Hematopoietic multipotent progenitor cell treated with erythropoietin and hydrocortisone succinate and interleukin-3 and kit ligand, for 4 days (in vitro differentiated cells): ENCODE results near the gene ESR1.
"Not testable (repeated sequence)": the region's sequence is repeated elsewhere in the genome, so short reads cannot be mapped to it uniquely, and the experiment has no call there.

Experiments
- DNase-seq: peaks from one replicate; pipeline ENCODE4 v3.0.0-alpha.2; 2015

The ESR1 gene

DNA sequence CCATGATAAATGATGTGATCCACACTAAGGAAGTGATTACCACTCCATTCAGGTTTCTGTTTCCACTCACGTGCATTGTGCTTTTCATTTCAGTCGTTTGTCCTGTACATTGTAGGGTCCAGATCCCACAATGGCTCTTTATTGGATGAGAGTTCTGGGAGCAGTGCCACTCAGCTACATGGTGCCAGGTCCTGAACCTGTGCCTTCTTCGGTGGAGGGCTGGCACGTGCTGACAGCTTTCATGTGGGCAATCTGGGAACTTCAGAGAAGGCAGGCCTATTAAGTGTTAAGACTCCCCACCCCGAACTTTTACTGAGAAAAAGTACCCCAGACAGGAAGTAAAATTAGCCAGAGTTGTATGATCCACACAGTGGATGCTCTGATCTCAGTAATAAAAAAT lies 255.0 kb downstream of the ESR1 start:
- no peak for DNase-seq

DNA sequence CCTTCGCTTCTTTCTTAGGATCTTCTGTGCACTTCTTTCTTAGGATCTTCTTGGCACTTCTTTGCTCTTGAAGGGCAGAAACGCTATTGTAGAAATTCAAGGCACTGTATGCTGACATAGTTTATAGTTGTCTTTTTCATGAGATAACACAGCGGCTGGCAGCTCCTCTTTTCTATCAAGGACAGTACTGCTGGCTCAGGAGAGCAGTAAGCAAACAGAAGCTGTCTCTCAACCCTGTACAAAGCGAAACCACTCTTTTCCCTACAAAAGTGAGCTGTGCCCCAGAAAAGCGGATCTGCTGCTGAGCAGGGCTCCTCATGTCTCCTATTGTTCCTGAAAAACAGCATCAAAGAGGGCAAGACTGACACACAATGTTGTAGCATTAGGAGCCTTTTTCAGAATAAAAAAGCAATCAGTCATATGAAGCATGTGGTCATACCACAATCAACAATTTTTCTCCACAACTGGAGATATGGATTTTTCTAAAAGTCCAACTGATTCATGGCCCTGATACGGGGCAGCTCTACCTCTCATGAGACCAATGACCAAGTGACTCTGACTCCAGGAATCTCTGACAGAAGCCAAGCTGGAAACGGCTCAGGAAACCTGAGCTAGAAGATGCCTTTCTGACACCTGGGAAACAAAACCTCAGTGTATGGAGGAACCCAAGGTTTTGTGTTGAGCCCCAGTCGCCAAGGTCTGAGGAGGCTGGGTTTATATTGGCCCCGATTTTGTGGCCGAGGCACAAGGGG lies 255.9 kb downstream of the ESR1 start:
- DNase-seq: no peak

DNA sequence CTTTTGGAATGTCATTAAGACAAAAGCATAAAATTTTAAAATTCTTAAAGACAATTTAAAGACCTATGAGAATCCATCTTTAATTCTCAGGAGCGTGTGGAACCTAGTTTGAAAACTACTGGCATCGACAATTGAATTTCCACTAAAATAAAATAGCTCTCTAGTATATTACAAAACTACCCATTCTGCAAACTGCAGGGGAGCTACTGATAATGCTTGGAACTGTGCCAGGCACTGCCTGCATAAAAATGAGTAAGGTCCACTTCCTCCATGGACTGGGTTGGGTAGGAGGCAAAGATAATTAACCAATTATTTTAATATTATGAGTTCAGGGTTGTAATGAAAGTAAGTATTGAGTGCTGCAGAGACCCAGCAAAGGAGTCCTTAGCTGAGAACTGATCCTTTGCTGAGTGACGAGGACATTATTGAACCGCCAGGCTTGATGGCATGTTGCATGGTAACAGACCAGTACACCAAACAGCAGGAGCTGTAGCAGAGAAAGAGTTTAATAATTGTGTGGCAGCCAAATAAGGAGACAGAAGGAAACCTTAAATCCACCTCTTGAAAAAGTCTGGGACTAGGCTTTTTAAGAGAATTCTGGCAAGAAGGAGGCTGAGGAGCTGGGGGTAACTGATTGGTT lies 261.3 kb downstream of the ESR1 start:
- DNase-seq: peak; percentile 63

DNA sequence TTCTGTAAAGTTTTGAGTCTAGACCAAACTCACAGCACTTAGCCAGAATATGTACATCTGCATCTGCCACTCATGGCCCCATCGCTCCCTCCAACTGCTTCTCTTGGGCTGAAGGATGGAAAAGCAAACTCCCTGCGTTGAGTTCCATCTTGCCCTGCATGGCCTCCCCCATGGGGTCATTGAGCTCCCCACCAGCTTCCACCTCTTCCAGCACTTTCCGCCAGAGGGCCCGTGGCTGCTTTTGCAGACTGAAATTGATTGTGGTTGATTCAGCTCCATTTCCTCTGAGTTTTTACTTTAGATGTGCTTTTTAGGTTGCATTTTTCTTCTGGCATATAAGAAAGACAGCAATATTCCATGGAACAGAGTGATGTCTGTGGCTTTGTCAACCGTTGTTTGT lies 263.1 kb downstream of the ESR1 start:
- DNase-seq: no peak

DNA sequence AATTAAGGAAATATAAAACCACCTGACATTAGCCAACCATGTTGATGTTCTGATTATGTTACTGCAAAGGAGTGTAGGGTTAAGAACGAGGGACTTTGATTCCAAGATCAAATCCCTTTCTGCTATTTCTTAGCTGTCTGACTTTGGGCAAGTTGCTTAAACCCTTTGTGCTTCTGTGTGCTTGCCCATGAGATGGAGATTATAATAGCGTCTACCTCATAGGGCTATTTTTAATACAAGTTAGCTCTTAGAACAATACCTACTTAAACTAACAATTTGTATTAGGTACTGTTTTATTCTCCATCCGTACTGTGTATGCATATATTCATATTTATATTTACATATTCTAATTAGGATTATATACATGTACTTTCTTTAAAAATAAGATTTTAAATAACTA lies 263.8 kb downstream of the ESR1 start:
- no peak for DNase-seq

DNA sequence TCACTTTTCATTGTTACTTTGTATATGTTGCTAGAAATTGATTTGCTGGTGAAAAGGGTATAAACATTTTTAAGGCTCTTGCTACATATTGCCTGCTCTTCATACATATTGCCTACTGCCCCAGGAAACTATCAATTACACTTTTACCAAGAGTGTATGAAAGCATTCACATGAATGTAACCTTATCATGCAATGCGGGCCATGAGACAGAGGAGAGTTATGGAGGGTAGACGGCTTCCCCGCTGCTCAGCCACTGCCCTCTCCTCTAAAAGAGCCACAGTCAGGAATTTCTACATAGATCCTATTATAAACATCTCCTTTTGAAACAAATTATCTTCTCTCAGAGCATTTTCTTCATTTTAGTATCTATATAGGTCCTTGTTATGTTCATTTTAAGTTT lies 264.4 kb downstream of the ESR1 start:
- DNase-seq: no peak

DNA sequence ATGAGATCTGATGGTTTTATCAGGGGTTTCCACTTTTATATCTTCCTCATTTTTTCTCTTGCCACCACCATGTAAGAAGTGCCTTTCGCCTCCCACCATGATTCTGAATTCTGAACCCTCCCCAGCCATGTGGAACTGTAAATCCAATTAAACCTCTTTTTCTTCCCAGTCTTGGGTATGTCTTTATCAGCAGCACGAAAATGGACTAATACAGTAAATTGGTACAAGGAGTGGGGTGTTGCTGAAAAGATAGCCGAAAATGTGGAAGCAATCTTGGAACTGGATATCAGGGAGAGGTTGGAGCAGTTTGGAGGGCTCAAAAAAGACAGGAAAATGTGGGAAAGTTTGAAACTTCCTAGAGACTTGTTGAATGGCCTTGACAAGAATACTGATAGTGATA lies 268.8 kb downstream of the ESR1 start:
- not testable (repeated sequence) for DNase-seq

DNA sequence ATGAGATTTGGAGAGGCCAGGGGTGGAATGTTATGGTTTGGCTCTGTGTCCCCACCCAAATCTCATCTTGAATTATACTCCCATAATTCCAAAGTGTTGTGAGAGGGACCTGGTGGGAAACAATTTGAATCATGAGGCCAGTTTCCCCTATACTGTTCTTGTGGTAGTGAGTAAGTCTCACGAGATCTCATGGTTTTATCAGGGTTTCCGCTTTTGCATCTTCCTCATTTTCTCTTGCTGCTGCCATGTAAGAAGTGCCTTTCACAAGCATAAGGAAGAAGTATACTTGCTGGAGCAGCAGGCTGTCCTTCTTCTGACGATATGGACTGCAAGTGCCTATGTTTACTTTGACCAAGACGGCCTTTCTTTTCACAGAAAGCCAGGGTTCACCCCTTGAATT lies 270.5 kb downstream of the ESR1 start:
- DNase-seq: no peak

DNA sequence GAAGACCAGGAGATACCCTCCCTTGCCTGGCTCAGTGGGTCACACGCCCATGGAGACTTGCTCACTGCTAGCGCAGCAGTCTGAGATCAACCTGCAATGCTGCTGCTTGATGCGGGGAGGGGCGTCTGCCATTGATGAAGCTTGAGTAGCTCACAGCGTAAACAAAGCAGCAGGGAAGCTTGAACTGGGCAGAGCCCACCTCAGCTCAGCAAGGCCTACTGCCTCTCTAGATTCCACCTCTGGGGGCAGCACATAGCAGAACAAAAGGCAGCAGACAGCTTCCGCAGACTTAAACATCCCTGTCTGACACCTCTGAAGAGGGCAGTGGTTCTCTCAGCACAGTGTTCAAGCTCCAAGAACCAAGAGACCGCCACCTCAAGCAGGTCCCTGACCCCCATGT lies 271.3 kb downstream of the ESR1 start:
- DNase-seq: no peak

DNA sequence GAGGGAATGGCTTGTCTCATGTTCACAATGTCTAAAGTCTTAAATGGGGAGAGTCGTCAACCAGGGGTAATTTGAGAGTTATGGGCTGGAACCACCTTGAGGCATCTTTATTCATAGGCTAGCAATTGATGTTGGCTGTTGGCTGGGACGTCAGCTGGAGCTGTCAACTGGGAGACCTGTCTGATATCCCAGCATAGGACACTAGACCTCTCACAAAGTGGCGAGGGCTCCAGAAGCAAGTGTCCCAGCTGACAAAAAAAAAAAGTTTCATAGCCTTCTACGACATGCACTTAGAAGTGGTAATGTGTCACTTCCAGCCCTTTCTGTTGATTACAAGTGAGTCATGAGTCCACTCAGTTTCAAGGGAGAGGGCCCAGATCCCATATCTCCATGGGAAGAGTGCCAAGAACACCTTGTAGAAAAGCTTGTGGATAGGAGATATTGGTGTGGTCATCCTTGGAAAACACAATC lies 278.0 kb downstream of the ESR1 start:
- no peak for DNase-seq

DNA sequence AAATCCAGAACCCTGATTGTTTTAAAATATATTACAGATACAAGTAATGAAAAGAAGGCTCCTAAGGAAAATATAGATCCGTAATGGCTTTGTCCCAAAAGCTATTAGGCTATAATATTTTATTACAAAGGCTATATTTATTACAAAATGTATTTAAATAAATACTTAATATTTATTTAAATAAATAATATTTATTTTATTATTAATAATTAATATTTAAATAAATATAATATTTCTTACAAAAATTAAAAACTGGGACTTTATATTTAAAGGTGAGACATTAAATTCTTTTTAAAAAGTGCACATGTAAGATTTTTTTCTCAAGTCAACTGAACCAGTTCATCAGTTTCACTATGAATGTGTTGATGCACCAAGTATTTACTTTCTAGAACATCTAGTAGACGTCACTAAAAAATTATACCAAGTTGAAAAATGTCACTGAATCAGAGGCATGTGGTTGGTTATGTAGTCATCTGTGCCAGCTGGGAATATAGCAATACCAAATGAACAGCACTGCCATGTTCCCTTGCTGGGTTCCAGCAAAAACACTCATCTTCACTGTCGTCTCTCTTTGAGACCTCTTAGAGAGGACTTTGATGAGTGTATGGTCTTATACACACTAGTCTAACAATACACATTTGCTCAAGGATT lies 278.9 kb downstream of the ESR1 start:
- DNase-seq: no peak

DNA sequence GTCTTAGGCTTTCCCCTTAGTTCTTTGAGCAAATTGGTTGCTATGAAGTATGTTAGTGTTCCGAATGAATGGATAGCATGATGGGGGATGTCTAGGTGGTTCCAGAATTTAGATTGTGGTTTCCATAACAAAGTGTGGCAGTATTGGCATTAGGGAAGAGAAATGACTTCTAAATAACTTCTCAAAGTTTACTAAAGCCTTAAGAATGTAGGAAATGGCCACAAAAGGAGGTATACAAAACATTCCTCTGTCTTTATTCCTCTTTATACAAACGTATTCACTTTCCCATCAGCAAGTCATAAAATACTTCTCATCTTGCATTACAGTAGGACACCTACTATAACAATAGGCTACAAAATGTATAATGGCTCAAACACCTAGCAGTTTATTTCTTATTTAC lies 279.6 kb downstream of the ESR1 start:
- no peak for DNase-seq

DNA sequence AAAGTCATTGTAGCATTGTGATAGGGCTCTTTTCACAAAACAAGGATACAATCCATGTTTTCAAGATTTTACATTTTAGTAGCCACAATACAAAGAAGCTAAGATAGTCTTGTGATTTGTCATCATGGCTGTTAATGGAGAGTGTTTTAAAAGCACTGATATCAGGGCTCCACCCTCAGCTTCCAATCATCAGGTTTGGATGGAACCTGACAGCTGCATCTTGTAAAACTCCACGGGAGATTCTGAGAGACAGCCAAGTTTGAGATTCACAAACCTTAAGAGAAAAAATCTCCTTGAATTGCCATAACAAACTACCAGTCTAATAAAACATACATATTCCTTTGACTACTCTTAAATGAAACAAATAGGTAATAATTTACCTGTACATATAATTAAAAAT lies 280.2 kb downstream of the ESR1 start:
- DNase-seq: no peak

DNA sequence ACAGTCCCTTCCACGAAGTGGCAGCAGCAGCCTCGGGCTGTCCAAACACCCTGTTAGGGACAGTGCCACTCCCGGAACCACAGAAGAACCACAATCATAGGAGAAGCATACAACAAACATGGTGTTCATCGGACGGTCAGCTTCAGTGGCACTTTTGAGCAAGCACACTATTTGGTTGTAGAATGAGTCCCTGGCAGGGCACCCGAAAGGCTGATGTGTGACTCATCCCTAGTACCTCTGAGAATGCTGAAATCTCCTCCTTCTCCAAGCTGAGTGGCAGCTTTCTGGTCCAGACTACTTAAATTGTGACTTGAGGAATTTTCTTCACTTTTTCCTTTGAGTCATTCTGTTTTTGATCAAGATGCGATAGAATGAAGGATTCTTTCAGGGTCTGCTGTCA lies 282.5 kb downstream of the ESR1 start:
- no peak for DNase-seq

DNA sequence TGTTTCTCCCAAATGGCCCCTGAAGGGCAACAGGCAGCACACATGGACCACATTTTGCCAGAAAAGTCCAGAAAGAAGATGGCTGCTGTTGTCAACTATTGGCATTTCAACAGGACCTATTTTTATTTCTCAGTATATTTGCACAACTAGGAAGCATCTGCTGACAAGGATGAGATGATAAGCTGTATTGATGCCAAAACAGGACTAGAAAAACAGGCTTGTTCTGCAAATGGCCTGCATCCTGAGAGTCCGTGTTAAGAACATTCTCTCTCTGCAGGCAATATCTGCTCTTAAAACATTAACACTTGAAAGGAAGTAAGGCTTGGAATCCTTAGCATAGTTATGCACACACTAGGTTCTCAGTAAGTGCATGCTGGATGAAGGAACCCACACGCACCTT lies 283.7 kb downstream of the ESR1 start:
- DNase-seq: peak; percentile 28

DNA sequence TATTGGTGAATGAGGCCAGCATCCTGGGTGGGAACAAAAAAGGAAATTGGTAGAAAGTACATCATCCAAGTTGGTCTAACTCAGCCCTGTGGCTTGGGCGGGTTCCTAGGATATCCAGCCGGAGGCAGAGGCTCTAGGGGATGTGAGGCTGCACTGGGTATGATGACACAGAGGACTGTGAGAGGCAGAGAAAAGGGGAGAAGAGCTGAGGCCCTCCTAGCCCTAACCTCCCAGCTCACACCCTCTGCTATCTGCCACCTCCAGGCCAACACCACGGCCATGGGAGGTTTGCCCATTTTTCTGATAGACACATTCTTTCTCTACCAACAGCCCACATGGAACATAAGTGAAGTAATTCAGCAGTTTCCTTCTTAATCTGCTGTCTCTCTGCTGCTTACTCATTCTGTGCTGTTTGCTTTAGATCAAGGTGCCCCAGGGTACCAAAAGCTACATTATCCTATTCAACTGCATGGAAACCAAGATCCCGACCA lies 284.4 kb downstream of the ESR1 start:
- peak; percentile 74 for DNase-seq

DNA sequence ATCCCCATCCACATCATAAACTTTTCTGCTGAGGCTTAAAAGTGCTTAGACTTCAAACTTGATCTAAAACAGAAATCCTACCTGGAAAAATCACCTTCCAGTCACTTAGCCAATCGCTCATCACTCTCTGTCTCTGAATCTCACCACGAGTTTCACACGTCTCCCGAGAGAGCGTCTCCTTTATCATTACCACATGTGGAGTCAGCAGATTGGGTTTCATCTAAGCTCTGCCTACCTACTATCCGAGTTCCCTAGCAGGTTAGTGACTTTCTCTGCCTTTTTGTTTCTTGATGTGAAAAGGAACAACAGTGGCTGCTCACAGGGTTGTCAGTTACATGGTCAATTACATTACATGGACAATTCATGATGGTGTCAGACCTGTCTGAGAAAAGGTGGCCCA lies 286.2 kb downstream of the ESR1 start:
- no peak for DNase-seq

DNA sequence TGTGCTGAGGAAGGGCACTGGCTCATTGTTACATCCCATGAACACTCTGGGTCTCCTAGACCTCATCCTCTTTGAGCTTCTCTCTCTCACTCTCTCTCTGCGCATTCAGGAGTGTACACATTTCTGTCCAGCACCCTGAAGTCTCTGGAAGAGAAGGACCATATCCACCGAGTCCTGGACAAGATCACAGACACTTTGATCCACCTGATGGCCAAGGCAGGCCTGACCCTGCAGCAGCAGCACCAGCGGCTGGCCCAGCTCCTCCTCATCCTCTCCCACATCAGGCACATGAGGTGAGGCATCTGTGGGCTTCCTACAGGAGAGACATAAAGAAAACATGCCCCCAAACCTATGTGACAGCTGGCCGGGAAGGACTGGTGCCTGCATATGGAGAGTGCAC lies 286.8 kb downstream of the ESR1 start:
- DNase-seq: no peak

DNA sequence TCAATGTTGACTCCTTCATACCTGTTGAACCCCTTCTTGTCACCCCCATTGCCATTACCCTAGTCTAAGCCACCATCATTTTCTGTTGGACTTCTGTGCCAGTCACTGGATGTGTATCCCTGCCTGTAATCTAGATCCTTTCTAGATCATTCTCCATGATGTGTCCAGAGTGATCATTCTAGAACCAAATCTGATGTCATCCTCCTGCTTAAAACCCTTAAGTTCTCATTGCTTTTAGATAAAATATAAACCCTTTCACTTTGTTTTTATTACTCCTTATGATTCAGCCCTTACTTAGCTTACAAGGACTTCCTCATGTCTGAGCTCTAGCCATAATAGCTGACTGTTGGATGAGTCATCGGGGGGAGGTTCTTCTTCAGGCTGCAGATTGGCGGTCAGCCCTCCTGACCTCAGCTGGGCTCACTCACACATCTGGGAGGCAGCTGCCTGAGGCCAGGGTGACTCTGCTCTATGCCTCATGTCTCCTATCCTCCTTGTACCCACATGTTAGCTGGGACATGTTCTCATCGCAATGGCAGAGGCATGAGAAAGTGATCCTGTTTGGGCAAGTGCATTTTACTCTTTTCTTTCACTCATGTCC lies 287.6 kb downstream of the ESR1 start:
- DNase-seq: peak; percentile 82

DNA sequence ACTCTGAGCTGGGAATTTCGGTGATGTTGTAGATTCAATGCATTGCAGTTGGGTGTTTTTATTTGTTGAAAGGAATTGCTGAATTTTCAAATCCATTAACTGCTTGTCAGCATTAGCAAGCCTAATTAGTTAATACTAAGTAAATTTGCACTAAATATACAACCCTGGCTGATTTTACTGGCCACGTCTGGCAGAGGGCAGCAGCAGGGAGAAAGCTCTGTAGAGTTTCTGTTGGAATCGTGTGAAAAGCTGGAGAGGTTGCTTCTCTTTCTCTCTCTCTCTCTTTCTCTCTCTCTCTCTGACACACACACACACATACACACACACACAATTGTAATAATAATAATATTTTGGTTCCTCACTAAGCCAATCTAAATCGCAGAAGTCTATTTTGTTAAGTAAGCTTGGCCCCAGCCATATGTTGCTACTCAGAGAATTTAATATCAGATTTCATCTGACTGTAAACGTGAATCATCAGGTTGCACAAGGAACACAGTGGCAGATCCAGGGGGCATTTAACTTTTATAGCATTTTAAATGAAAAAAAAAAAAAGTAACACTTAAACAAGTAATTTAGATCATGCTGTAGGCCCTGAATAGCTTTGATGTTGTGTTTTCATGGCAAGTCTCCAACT lies 289.5 kb downstream of the ESR1 start:
- no peak for DNase-seq

DNA sequence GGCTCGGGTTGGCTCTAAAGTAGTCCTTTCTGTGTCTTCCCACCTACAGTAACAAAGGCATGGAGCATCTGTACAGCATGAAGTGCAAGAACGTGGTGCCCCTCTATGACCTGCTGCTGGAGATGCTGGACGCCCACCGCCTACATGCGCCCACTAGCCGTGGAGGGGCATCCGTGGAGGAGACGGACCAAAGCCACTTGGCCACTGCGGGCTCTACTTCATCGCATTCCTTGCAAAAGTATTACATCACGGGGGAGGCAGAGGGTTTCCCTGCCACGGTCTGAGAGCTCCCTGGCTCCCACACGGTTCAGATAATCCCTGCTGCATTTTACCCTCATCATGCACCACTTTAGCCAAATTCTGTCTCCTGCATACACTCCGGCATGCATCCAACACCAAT lies 291.2 kb downstream of the ESR1 start:
- DNase-seq: no peak

DNA sequence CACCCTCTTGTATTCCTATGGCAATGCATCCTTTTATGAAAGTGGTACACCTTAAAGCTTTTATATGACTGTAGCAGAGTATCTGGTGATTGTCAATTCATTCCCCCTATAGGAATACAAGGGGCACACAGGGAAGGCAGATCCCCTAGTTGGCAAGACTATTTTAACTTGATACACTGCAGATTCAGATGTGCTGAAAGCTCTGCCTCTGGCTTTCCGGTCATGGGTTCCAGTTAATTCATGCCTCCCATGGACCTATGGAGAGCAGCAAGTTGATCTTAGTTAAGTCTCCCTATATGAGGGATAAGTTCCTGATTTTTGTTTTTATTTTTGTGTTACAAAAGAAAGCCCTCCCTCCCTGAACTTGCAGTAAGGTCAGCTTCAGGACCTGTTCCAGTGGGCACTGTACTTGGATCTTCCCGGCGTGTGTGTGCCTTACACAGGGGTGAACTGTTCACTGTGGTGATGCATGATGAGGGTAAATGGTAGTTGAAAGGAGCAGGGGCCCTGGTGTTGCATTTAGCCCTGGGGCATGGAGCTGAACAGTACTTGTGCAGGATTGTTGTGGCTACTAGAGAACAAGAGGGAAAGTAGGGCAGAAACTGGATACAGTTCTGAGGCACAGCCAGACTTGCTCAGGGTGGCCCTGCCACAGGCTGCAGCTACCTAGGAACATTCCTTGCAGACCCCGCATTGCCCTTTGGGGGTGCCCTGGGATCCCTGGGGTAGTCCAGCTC lies 292.1 kb downstream of the ESR1 start:
- no peak for DNase-seq
